ENCODE data around the gene ASB4.
A peak's percentile ranks its signal among the peaks of the same experiment; 100 is the strongest.

ASB4 gene

DNA sequence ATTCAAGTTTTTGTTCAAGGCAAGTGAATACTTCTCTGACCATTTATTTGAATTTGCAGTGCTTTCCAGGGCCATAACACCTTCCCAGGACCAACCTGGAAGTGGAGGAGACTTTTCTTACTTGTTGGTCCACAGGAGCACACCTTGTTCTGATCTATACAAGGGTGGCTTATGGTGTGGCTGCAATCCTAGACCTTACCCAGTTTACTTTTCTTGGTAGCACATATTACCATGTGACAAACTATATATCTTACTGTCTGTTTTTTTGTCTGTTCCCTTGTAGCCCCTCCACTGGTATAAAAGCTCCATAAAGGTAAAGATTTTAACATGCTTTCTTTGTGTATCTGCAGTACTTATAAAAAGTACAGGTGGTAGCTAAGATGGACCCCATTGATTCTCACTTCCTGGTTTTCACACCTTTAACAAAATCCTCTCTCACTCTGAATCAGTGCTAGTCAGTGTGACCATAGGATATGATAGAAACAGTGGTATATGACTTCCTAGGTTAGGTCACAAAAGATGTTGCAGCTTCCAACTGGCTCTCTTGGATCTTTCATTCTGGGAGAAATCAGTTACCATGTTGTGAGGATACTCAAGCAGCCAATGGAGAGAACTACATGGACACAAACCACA is 5.6 kb upstream of the ASB4 start:
- peak; percentile 16 for DNase-seq (ENCODE audit: low read depth)
- no peak overlapping the region for H3K4me3 ChIP-seq (ENCODE audit: low read depth, low read length)
- TF ChIP-seq, protein P1, sequence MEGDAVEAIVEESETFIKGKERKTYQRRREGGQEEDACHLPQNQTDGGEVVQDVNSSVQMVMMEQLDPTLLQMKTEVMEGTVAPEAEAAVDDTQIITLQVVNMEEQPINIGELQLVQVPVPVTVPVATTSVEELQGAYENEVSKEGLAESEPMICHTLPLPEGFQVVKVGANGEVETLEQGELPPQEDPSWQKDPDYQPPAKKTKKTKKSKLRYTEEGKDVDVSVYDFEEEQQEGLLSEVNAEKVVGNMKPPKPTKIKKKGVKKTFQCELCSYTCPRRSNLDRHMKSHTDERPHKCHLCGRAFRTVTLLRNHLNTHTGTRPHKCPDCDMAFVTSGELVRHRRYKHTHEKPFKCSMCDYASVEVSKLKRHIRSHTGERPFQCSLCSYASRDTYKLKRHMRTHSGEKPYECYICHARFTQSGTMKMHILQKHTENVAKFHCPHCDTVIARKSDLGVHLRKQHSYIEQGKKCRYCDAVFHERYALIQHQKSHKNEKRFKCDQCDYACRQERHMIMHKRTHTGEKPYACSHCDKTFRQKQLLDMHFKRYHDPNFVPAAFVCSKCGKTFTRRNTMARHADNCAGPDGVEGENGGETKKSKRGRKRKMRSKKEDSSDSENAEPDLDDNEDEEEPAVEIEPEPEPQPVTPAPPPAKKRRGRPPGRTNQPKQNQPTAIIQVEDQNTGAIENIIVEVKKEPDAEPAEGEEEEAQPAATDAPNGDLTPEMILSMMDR (IDR thresholded peaks at IDR 0.05; ENCODE audit: insufficient read depth, low read depth, low read length, missing control alignments), result no peak

DNA sequence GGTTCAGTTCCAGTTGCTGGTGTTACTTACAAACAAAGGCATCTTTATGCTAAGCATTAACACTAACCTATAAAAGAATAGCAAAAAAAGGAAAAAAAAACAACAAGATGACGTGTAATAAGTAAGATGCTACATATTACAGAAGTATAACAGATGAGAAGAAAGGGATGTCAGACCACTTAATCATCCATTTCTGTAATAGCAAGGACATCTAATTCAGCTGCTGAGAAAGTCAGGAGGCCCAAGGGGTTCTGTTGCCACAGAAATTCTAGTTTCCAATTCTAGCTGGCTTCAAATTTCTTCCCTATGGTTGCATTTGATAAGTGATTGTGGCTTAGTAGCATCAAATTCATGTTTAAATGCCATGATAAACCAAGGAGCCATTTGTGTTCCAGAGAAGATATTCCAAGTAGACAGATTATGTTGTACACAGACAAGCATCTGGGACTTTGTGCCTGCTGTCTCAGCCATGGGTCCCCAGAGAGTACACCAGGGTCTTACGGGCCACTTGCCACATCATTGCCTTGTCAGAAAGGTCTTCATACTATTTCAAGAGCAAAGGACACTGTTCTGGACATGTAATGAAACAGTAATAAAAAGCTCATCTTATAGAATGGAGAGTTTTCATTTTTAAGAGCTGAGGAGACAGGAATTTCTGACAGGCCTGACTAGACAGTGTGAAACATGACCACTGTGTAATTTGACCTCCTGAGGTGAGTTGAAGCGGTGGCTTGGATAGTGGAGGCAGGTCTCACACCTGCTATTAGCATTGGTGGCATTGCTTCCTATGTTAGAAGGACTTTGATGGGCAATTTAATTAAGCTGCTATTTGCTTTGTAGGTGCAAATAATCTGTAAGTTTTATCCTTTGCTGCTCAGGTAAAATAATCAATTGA is 4.2 kb upstream of the ASB4 start:
- DNase-seq (ENCODE audit: low read depth), result no peak
- TF ChIP-seq, protein P1 (IDR thresholded peaks at IDR 0.05; ENCODE audit: insufficient read depth, low read depth, low read length, missing control alignments), result no peak
- H3K4me3 ChIP-seq (ENCODE audit: low read depth, low read length), result no peak overlapping the region

DNA sequence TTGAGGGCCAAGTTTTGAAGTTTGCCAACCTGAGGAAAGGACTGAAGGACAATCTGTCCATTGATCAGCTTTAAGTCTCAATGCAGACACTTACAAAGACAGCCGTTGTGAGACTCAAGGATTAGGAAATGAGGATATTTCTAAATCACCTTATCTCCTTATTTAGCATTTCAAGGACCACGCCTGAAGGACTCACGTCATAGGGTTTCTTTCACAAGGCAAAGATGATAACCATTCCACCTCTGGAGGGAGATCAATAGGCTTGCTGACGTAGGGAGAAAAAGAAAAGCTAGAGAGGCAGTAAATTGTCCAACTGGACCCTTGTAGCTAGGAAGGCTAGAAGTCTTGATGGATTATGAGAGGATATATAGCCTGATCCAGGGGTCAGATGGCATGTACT is 3.3 kb upstream of the ASB4 start:
- TF ChIP-seq, protein P1 (IDR thresholded peaks at IDR 0.05; ENCODE audit: insufficient read depth, low read depth, low read length, missing control alignments), result no peak
- H3K4me3 ChIP-seq (ENCODE audit: low read depth, low read length), result no peak overlapping the region
- DNase-seq (ENCODE audit: low read depth), result no peak

DNA sequence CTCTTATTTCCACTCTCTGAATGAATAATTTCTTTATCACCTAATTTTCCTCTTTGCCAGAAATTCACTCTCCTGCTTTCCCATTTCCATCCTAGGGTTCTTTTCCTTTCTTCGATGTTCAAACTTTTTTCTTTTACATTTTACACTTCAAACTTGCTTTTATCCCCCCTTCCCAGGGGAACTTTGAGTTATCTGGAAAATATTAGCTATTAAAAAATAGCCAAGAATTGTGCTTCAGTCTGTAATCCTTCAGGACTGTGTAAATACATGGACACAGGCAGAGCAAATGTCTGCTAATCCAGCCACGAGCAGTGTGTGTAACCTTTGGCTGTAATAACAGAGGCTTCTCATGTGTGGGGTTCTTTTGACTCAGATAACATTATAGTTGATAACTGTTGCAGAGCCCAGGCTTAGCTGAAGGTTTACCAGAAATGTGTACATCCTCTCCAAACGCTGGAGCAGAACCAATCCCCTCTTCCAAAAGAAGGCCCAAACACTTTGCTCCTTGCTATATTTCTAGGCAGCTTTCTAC is 4.6 kb downstream of the ASB4 start:
- TF ChIP-seq, protein P1 (IDR thresholded peaks at IDR 0.05; ENCODE audit: insufficient read depth, low read depth, low read length, missing control alignments), result no peak

DNA sequence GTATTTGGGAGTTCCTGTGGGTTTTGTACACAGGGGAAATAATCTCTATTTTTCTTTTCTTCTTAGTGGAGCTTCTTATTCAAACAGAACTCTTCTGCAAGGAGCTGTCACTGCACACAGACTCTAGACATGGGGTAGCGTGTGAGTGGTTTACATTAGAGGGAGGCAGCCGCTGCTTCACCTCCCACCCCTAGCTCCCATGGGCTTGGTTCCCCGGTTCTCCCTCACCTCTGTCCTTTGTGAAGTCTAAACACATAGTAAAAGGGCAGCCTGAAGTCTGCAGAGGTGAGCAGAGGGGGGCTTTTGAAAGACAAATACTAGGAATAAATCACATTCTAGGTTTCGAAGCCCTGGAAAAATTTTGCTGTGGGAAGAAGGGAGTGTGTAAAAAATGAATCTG is 5.5 kb downstream of the ASB4 start:
- TF ChIP-seq, protein P1 (IDR thresholded peaks at IDR 0.05; ENCODE audit: insufficient read depth, low read depth, low read length, missing control alignments), result no peak
- no peak overlapping the region for H3K4me3 ChIP-seq (ENCODE audit: low read depth, low read length)
- DNase-seq (ENCODE audit: low read depth), result no peak

More for the DNA sequence above, 4.6 kb downstream of the ASB4 start:
- H3K4me3 ChIP-seq (ENCODE audit: low read depth, low read length), result no peak overlapping the region
- DNase-seq (ENCODE audit: low read depth), result no peak

DNA sequence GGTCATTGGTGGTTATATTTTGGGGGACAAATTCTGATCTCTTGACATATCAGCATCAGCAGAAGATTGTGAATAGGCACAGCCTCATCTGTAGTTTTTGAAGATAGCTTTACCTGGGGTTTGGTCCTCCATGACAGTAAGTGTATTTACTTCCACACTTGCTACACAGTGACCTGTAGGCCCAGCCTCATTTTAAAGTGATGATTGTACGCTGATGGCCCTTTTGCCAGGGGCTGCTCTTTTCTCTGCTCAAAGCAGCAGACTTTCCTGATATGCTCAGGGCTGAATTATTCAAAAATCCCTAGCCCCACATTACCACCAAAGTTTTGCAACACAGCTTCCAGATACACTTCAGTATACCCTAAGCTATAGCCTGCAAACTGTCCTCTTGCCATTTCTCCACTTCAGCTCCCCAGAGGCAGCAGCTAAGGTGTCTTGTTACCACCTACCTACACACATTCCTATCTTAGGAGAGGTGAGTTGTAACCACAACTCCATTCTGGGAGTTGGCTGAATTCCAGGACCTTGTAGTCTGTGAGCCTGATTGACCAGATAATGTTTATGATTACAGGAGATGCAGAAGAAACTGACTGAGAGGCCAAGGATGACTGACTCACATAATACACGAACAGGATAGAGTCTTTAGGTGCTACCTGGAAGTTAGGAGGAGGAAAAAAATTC is 6.0 kb downstream of the ASB4 start:
- H3K4me3 ChIP-seq (ENCODE audit: low read depth, low read length), result no peak overlapping the region
- TF ChIP-seq, protein P1 (IDR thresholded peaks at IDR 0.05; ENCODE audit: insufficient read depth, low read depth, low read length, missing control alignments), result no peak
- no peak for DNase-seq (ENCODE audit: low read depth)

Data from GM12865 (cell line).